ENCODE data around the gene C2CD4A. TPM values are rescaled to one million over a fixed set of nuclear protein-coding genes. Genes with fewer than 3 reads are reported as not detected.
A peak's percentile ranks its signal among the peaks of the same experiment; 100 is the strongest.

The C2CD4A gene
- total and polyA plus RNA-seq, 9 of the 15 experiments (the other 6 are each of a cell fraction or from before 2014, with no cell fraction given), result not detected

DNA sequence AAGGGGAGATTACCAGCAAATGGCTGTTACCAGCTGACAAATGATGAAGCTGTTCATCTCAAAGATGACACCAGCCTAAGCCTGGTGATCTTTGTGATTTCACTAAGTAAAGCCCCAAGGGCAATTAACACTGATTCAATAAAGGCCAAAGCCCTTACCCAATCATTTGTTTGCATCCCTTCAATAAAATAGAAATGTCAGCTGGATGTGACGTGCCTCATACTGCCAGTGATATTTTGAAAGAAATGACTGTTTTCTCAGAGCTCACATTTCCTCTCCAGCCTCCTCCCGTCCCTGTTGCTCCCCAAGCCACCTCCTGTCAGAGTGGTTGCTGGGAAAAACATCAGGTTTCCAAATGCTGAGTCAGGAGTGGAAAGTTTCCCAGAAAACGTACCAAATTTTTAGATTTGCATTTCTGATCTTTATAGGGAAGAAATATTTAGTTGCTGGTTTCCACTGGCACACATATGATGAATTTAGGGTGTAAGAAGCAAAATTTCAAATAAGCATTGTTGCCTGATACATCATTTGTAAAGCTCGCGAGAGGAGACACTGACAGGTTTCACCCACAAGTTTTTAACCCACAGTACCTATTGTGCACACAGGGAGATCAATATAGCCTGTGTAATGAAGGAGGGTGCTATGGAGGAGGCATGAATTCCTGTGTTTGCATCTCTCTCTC, 21.0 kb downstream of the C2CD4A start:
- H3K79me2 ChIP-seq (ENCODE audit: control insufficient read depth, insufficient read depth, low read length), result no peaks in the 10 kb centered on the region
- H3K36me3 ChIP-seq (ENCODE audit: control insufficient read depth, insufficient read depth, low read length), result no peaks in the 10 kb centered on the region
- H3K9me1 ChIP-seq (ENCODE audit: control insufficient read depth, insufficient read depth, low read length), result no peaks in the 10 kb centered on the region
- H4K20me1 ChIP-seq (replicated peaks; ENCODE audit: control insufficient read depth, insufficient read depth, low read length), result no peaks in the 10 kb centered on the region
- H3K9ac ChIP-seq (ENCODE audit: insufficient read depth in 1 of 2, low read depth in 2 of 2, low read length in 2 of 2), result no peak overlapping the region
- no peaks in the 10 kb centered on the region for H3K4me1 ChIP-seq (replicated peaks in 1 of 2; ENCODE audit: control insufficient read depth in 2 of 2, insufficient read depth in 2 of 2, low read length in 2 of 2)
- in situ Hi-C loops (cut with MboI), result no loop called here
- no TSS peak for BruUV-seq (replicated peaks)
- H3K27me3 ChIP-seq (ENCODE audit: control insufficient read depth in 2 of 2, insufficient read depth in 2 of 2, low read length in 2 of 2), result peaks cover 4% of the 10 kb centered on the region in 2 experiments; a peak in 1 of 5 replicates
- POLR2A ChIA-PET, result interaction anchor here (0.8 to 1.7 kb wide), 3 partner anchors 10 to 19 kb away, joined by 4 to 6 read pairs (median 5); no protein-coding TSS in a partner anchor
- CTCF ChIA-PET (ENCODE audit: low intra/inter-chr PET ratio), result interaction anchor here (0.6 kb wide), 1 partner anchor 185 kb away, joined by 5 read pairs; no protein-coding TSS in a partner anchor
- no peak overlapping the region for H2AFZ ChIP-seq (ENCODE audit: low read depth, low read length)
- intact Hi-C loops (cut with micrococcal nuclease), result loop anchor here (10.0 kb wide), 2 partner anchors 157 to 217 kb away; no protein-coding TSS in a partner anchor
- TF ChIP-seq ZNF444 (CRISPR knock-in tag; IDR thresholded peaks at IDR 0.05), result no peak
- TF ChIP-seq, protein P1, sequence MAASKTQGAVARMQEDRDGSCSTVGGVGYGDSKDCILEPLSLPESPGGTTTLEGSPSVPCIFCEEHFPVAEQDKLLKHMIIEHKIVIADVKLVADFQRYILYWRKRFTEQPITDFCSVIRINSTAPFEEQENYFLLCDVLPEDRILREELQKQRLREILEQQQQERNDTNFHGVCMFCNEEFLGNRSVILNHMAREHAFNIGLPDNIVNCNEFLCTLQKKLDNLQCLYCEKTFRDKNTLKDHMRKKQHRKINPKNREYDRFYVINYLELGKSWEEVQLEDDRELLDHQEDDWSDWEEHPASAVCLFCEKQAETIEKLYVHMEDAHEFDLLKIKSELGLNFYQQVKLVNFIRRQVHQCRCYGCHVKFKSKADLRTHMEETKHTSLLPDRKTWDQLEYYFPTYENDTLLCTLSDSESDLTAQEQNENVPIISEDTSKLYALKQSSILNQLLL (CRISPR knock-in tag; IDR thresholded peaks at IDR 0.05; ENCODE audit: borderline replicate concordance), result no peak
- no peak for TF ChIP-seq MTA1 (IDR thresholded peaks at IDR 0.05; ENCODE audit: borderline replicate concordance)
- TF ChIP-seq PHF20 (IDR thresholded peaks at IDR 0.05; ENCODE audit: partially characterized antibody), result no peak
- TF ChIP-seq MAFK (IDR thresholded peaks at IDR 0.05; ENCODE audit: low read length), result peak; percentile 31; the same call in 1 of the 2 replicates
- TF ChIP-seq THAP7 (CRISPR knock-in tag; IDR thresholded peaks at IDR 0.05), result no peak
- TF ChIP-seq POU5F1 (IDR thresholded peaks at IDR 0.05; ENCODE audit: borderline replicate concordance, low read depth, low read length, partially characterized antibody), result no peak
- TF ChIP-seq ZNF316 (IDR thresholded peaks at IDR 0.05), result 0 out of 2 replicates have a peak, but pooled peaks have one; percentile 30
- peak; percentile 45 for TF ChIP-seq C11orf30 (IDR thresholded peaks at IDR 0.05; ENCODE audit: low read depth)
- TF ChIP-seq NFATC3 (IDR thresholded peaks at IDR 0.05), result no peak
- no peak for TF ChIP-seq ZNF197 (CRISPR knock-in tag; IDR thresholded peaks at IDR 0.05; ENCODE audit: low read depth)
- no peaks in the 10 kb centered on the region for H3K9me3 ChIP-seq (replicated peaks; ENCODE audit: control insufficient read depth, insufficient read depth, low read depth, low read length)
- H3K27ac ChIP-seq (ENCODE audit: extremely low read depth, low read depth, low read length), result no peak overlapping the region
- 4% methylated on average over 5 of the region's 5 CpGs for WGBS (ENCODE audit: insufficient coverage, low coverage, missing lambda C conversion rate)
- no peak for ATAC-seq
- DNase-seq (ENCODE audit: extremely low read depth in 1 of 4, low spot score in 3 of 4), result no peak
- no peak overlapping the region for H3K4me3 ChIP-seq
- no peak overlapping the region for H3K4me2 ChIP-seq (ENCODE audit: insufficient read depth, low read length)
- FAIRE-seq, result no peak

Data from K562 (cell line).